Motor neuron (in vitro differentiated cells): ENCODE data around the gene NAALADL2. TPM values are rescaled to one million over a fixed set of nuclear protein-coding genes. Genes with fewer than 3 reads are reported as not detected.
A peak's percentile ranks its signal among the peaks of the same experiment; 100 is the strongest.

Experiments used
- ATAC-seq, 8 experiments: fragments of 200-7000 bp; cut with Tn5 transposase; replicated peaks in 6 of 8; 2 replicates each; pipeline ENCODE4 v1.8.0; 2021; ENCODE audit warnings: mild to moderate bottlenecking in 8 of 8, moderate library complexity in 8 of 8
- H3K27ac ChIP-seq, 2 donors: fragments of 250-450 bp; sonication (Bioruptor Pico); 2 replicates each; pipeline ENCODE4 v1.9.0; 2021; ENCODE audit warnings: antibody characterized with exemption in 2 of 2, mild to moderate bottlenecking in 2 of 2, moderate library complexity in 1 of 2
- H3K4me1 ChIP-seq, 2 donors: fragments of 250-450 bp; sonication (Bioruptor Pico); replicated peaks in 1 of 2; 2 replicates each; pipeline ENCODE4 v1.6.1; 2021; ENCODE audit warnings: antibody characterized with exemption in 2 of 2, mild to moderate bottlenecking in 2 of 2, moderate library complexity in 1 of 2
- H3K4me3 ChIP-seq, 5 donors: fragments of 250-450 bp; sonication (Bioruptor Pico); 2 replicates each; pipeline ENCODE4 v1.9.0; 2021; ENCODE audit warnings: antibody characterized with exemption in 5 of 5, mild to moderate bottlenecking in 5 of 5, moderate library complexity in 4 of 5
- WGBS, 10 experiments: fragments of 450-650 bp; shearing (Covaris generic); methylation state at CpG; one replicate each; pipeline ENCODE4 v1.0.0; 2022; 5-methylcytosine and 5-hydroxymethylcytosine counted together
- in situ Hi-C, 9 experiments: fragments of 400-800 bp; cut with MboI; loops; one replicate each; pipeline ENCODE4 v1.15.0; 2021; ENCODE audit warnings: low sequenced_read_pairs in 9 of 9, low pct_unique_long_range_greater_than_20kb in 2 of 9; ENCODE audit not compliant: unreplicated experiment in 9 of 9
- total RNA-seq, 8 experiments: library from RNA; unstranded; fragments of 300-600 nt; gene quantifications; 2 replicates each; pipeline versions ENCODE4 v1.2.3 to v1.2.4, GENCODE V29; 2022

Gene NAALADL2
- total RNA-seq, 8 experiments from 2014 or later = 1.1 to 5.4 (median 2.0) TPM

GRCh38 chr3:175384569-175384968 is 525.4 kb downstream of the NAALADL2 start:
- Histone ChIP-seq H3K4me3 (no peak overlapping the region), H3K4me1 (peaks cover 2 to 15% of the 10 kb centered on the region in 2 donors), H3K27ac (no peak overlapping the region)
- in situ Hi-C loops = no loop called here
- no peak for ATAC-seq

GRCh38 chr3:175386630-175387029 is 527.5 kb downstream of the NAALADL2 start:
- ATAC-seq = peak in 3 of 8 experiments; percentile 58 to 78 (median 60)
- H3K4me3 ChIP-seq = no peak overlapping the region
- WGBS, 10 experiments = 0 to 100% (median 76%) methylated on average over 1 to 3 of the region's 3 CpGs; no CpG with 5 or more reads in 2 of the 10 experiments

GRCh38 chr3:175389560-175389959 is 530.4 kb downstream of the NAALADL2 start:
- WGBS, 10 experiments = 33 to 100% (median 75%) methylated on average over 1 of the region's 1 CpG; no CpG with 5 or more reads in 1 of the 10 experiments
- in situ Hi-C loops = no loop called here
- peak in 4 of 8 experiments; percentile 21 to 64 (median 57) for ATAC-seq
- Histone ChIP-seq H3K27ac (no peak overlapping the region), H3K4me3 (no peak overlapping the region), H3K4me1 (peaks cover 4 to 9% of the 10 kb centered on the region in 2 donors)

More at GRCh38 chr3:175386630-175387029, 527.5 kb downstream of the NAALADL2 start:
- in situ Hi-C loops = no loop called here
- Histone ChIP-seq H3K4me1 (peaks cover 4 to 17% of the 10 kb centered on the region in 2 donors), H3K27ac (no peak overlapping the region)

- H3K4me1 ChIP-seq = peaks cover 4 to 20% of the 10 kb centered on the region in 2 donors
- WGBS, 10 experiments = 77 to 100% (median 100%) methylated on average over 1 of the region's 1 CpG; no CpG with 5 or more reads in 3 of the 10 experiments
Observed at GRCh38 chr3:175391601-175392000, 532.5 kb downstream of the NAALADL2 start.

GRCh38 chr3:175392653-175393052 is 533.5 kb downstream of the NAALADL2 start:
- 44 to 100% (median 94%) methylated on average over 1 to 3 of the region's 4 CpGs for WGBS, 10 experiments
- in situ Hi-C loops = no loop called here
- Histone ChIP-seq H3K4me1 (peaks cover 4 to 28% of the 10 kb centered on the region in 2 donors), H3K27ac (no peak overlapping the region), H3K4me3 (no peak overlapping the region)
- ATAC-seq = no peak

More at GRCh38 chr3:175391601-175392000, 532.5 kb downstream of the NAALADL2 start:
- in situ Hi-C loops = no loop called here
- peak in 2 of 8 experiments; percentile 25 to 53 for ATAC-seq
- no peak overlapping the region for H3K27ac ChIP-seq
- H3K4me3 ChIP-seq = no peak overlapping the region

- in situ Hi-C loops = no loop called here
- 53 to 100% (median 97%) methylated on average over 1 to 3 of the region's 3 CpGs; no CpG with 5 or more reads in 2 of the 10 experiments for WGBS, 10 experiments
- Histone ChIP-seq H3K27ac (no peak overlapping the region), H3K4me3 (no peak overlapping the region), H3K4me1 (peaks cover 0 to 40% of the 10 kb centered on the region in 2 donors)
- peak in 3 of 8 experiments; percentile 52 to 56 (median 53) for ATAC-seq
Observed at GRCh38 chr3:175397372-175397771, 538.2 kb downstream of the NAALADL2 start.

GRCh38 chr3:175398676-175399075 is 539.5 kb downstream of the NAALADL2 start:
- Histone ChIP-seq H3K27ac (no peak overlapping the region), H3K4me3 (no peak overlapping the region), H3K4me1 (peaks cover 0 to 40% of the 10 kb centered on the region in 2 donors)
- no peak for ATAC-seq
- WGBS, 10 experiments = 33 to 100% (median 88%) methylated on average over 2 to 4 of the region's 4 CpGs
- in situ Hi-C loops = no loop called here

GRCh38 chr3:175399156-175399840 is 540.2 kb downstream of the NAALADL2 start:
- Histone ChIP-seq H3K4me1 (peaks cover 4 to 45% of the 10 kb centered on the region in 2 donors), H3K27ac (no peak overlapping the region), H3K4me3 (no peak overlapping the region)
- in situ Hi-C loops = no loop called here
- WGBS, 10 experiments = 75 to 100% (median 86%) methylated on average over 1 to 5 of the region's 5 CpGs; no CpG with 5 or more reads in 1 of the 10 experiments
- no peak for ATAC-seq

- ATAC-seq = peak in 2 of 8 experiments; percentile 7 to 10
- Histone ChIP-seq H3K4me3 (no peak overlapping the region), H3K4me1 (peaks cover 4 to 18% of the 10 kb centered on the region in 2 donors), H3K27ac (no peak overlapping the region)
- in situ Hi-C loops = no loop called here
- 33 to 100% (median 79%) methylated on average over 1 of the region's 1 CpG; no CpG with 5 or more reads in 6 of the 10 experiments for WGBS, 10 experiments
Observed at GRCh38 chr3:175404027-175404426, 544.9 kb downstream of the NAALADL2 start.

GRCh38 chr3:175404621-175405020 is 545.5 kb downstream of the NAALADL2 start:
- in situ Hi-C loops = no loop called here
- ATAC-seq = peak in 7 of 8 experiments; percentile 22 to 96 (median 86)
- no peak overlapping the region for H3K27ac ChIP-seq
- 14 to 80% (median 65%) methylated on average over 1 of the region's 1 CpG; no CpG with 5 or more reads in 2 of the 10 experiments for WGBS, 10 experiments
- peaks cover 4 to 14% of the 10 kb centered on the region in 2 donors for H3K4me1 ChIP-seq
- H3K4me3 ChIP-seq = no peak overlapping the region

- no peak overlapping the region for H3K27ac ChIP-seq
- H3K4me3 ChIP-seq = no peak overlapping the region
- in situ Hi-C loops = no loop called here
- H3K4me1 ChIP-seq = no peaks in the 10 kb centered on the region
- WGBS, 10 experiments = 0 to 89% (median 50%) methylated on average over 1 of the region's 1 CpG; no CpG with 5 or more reads in 4 of the 10 experiments
- ATAC-seq = no peak
Observed at GRCh38 chr3:175410251-175410650, 551.1 kb downstream of the NAALADL2 start.

- no peak overlapping the region for H3K4me3 ChIP-seq
- no peak overlapping the region for H3K27ac ChIP-seq
- WGBS, 10 experiments = 47 to 100% (median 82%) methylated on average over 1 to 4 of the region's 4 CpGs
- in situ Hi-C loops = no loop called here
- H3K4me1 ChIP-seq = no peaks in the 10 kb centered on the region
- ATAC-seq = peak in 1 of 8 experiments; percentile 50
Observed at GRCh38 chr3:175411405-175411804, 552.3 kb downstream of the NAALADL2 start.

GRCh38 chr3:175411946-175412345 is 552.8 kb downstream of the NAALADL2 start:
- Histone ChIP-seq H3K4me1 (no peaks in the 10 kb centered on the region), H3K27ac (no peak overlapping the region), H3K4me3 (no peak overlapping the region)
- WGBS, 10 experiments = 43 to 87% (median 76%) methylated on average over 1 to 6 of the region's 6 CpGs
- ATAC-seq = peak in 3 of 8 experiments; percentile 32 to 38 (median 37)
- in situ Hi-C loops = no loop called here
